ENCODE data around the gene TMED6.
"Not testable (repeated sequence)": the region's sequence is repeated elsewhere in the genome, so short reads cannot be mapped to it uniquely, and the experiment has no call there.

TMED6 gene

DNA sequence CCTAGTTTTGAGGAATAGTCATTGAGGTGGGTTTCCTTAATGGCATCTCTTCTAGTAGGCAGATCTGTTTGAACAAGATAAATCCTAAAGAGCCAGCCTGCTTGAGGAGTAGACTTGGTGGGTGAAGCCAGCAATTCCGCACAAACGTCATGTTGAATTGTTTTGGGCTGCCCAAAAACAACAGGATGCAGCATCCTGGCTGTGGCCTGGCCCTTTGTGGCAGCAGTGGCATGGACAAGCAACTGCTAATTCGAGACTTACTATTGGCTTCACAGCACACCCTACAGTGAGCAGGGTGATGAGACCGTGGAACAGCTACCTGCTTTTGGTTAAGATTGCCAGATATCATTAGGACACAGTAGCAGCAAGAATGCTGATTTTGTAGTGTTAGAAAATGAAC is 49.7 kb downstream of the TMED6 start:
- no peak for DNase-seq (ENCODE audit: low spot score)

DNA sequence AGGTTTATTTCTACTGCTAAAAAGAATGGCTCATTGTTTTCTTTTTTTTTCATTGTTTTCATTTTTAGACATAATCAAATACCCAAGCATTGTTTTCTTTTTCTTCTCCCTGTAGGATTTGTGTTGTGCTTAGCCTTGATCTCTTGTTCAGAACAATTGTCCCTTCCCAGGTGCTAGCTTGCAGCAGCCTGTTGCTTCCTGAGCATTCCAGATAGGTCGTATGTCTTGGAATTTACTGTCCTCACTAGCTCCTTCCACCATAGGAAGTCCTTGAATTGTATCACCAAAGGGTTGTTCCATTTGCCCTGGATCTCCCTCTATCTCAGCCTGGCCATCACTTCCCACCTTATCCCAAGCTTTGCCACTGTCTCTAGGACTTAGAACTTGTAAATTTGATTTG is 50.4 kb downstream of the TMED6 start:
- DNase-seq (ENCODE audit: low spot score), result no peak

DNA sequence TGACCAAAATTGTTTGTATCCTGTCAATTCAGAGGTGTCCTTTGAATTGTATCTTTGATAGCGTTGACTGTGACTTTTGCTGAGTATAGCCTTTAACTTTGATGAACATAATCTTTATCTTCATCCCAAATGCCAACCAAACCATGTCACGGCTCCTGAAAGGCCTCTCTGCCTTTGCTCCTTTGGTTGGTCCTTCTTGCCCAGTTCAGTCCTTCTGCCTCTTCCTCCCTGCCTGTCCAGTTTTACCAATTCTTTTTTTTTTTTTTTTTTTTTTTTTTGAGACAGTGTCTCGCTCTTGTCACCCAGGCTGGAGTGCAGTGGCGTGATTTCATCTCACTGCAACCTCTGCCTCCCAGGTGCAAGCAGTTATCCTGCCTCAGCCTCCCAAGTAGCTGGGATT is 53.3 kb downstream of the TMED6 start:
- no peak for DNase-seq (ENCODE audit: low spot score)

DNA sequence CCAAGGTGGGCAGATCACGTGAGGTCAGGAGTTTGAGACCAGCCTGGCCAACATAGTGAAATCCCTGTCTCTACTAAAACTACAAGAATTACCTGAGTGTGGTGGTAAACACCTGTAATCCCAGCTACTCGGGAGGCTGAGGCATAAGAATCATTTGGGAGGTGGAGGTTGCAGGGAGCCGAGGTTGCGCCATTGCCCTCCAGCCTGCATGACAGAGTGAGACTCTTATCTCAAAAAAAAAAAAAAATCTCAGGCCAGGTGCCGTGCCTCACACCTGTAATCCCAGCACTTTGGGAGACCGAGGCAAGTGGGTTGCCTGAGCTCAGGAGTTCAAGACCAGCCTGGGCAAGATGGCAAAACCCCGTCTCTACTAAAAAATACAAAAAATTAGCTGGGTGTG is 54.8 kb downstream of the TMED6 start:
- not testable (repeated sequence) for DNase-seq (ENCODE audit: low spot score)

DNA sequence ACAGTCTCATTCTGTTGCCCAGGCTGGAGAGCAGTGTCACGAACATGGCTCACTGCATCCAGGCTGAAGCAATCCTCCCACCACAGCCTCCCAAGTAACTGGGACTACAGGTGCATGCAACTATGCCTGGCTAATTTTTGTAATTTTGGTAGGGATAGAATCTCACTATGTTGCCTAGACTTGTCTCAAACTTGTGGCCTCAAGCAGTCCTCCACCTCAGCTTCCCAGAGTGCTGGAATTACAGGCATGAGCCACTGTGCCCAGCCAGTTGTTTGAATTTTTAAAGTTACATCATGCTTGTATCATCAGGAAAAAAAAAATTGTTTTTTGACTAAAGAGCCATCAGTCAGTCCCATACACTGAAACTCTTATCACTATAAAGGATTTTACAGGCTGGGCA is 57.5 kb downstream of the TMED6 start:
- no peak for DNase-seq (ENCODE audit: low spot score)

DNA sequence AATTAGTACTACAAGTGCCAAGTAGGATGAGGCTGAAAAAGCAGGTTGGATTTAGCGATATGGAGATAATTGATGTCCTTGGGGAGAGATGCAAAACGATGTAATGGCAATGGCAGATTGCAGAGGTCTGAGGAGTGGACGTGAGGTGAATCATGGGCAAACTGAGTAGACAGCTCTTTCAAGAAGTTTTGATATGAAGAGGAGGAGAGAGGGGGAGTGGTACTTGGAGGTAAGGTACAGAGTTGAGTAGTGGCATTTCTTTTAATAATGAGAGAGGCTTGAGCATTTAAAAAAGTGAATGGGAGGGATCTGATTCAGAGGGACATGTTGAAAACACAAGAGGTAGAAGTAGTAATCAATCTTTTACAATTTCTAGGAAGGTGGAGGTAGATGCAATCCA is 58.2 kb downstream of the TMED6 start:
- no peak for DNase-seq (ENCODE audit: low spot score)
